HEK293 (cell line): ENCODE measurements around the gene BTBD17.

Experiments used
- BCL11A ChIP-seq: fragments of 450-650 bp; formaldehyde crosslinking; IDR thresholded peaks from 2 replicates; pipeline ENCODE4 v1.5.1; 2016; ENCODE audit warnings: low read depth, missing biosample characterization, missing genetic modification characterization
- FEZF1 ChIP-seq: fragments of 450-650 bp; formaldehyde crosslinking; IDR thresholded peaks from 2 replicates; pipeline ENCODE4 v1.5.1; 2016; ENCODE audit warnings: missing biosample characterization, missing genetic modification characterization
- PRDM6 ChIP-seq: fragments of 450-650 bp; formaldehyde crosslinking; IDR thresholded peaks from 2 replicates; pipeline ENCODE4 v1.5.1; 2017; ENCODE audit warnings: missing biosample characterization, missing genetic modification characterization
- REPIN1 ChIP-seq: fragments of 450-650 bp; formaldehyde crosslinking; IDR thresholded peaks from 2 replicates; pipeline ENCODE4 v1.5.1; 2017; ENCODE audit warnings: missing biosample characterization, missing genetic modification characterization, low read depth
- ZBTB20 ChIP-seq: fragments of 450-650 bp; formaldehyde crosslinking; IDR thresholded peaks from 2 replicates; pipeline ENCODE4 v1.5.1; 2016; ENCODE audit warnings: missing biosample characterization, missing genetic modification characterization
- ZFP37 ChIP-seq: fragments of 450-650 bp; formaldehyde crosslinking; IDR thresholded peaks from 2 replicates; pipeline ENCODE4 v1.5.1; 2016; ENCODE audit warnings: missing biosample characterization, missing genetic modification characterization
- ZFP41 ChIP-seq: fragments of 450-650 bp; formaldehyde crosslinking; IDR thresholded peaks from 2 replicates; pipeline ENCODE4 v1.5.1; 2016; ENCODE audit warnings: missing biosample characterization, missing genetic modification characterization, borderline replicate concordance
- ZNF112 ChIP-seq: fragments of 450-650 bp; formaldehyde crosslinking; IDR thresholded peaks from 2 replicates; pipeline ENCODE4 v1.5.0; 2017; ENCODE audit warnings: missing biosample characterization, missing genetic modification characterization
- ZNF132 ChIP-seq: fragments of 450-650 bp; formaldehyde crosslinking; IDR thresholded peaks from 2 replicates; pipeline ENCODE4 v1.5.1; 2017; ENCODE audit warnings: missing biosample characterization, missing genetic modification characterization, borderline replicate concordance
- ZNF174 ChIP-seq: fragments of 450-650 bp; formaldehyde crosslinking; IDR thresholded peaks from 2 replicates; pipeline ENCODE4 v1.5.0; 2017; ENCODE audit warnings: missing biosample characterization, mild to moderate bottlenecking, missing genetic modification characterization
- ZNF354C ChIP-seq: fragments of 450-650 bp; formaldehyde crosslinking; IDR thresholded peaks from 2 replicates; pipeline ENCODE4 v1.5.1; 2016; ENCODE audit warnings: missing biosample characterization, missing genetic modification characterization, low read depth, borderline replicate concordance
- ZNF48 ChIP-seq: fragments of 450-650 bp; formaldehyde crosslinking; IDR thresholded peaks from 2 replicates; pipeline ENCODE4 v1.5.1; 2016; ENCODE audit warnings: missing biosample characterization, missing genetic modification characterization
- ZNF513 ChIP-seq: fragments of 450-650 bp; IDR thresholded peaks from 2 replicates; pipeline ENCODE4 v1.5.1; 2018; ENCODE audit warnings: missing biosample characterization, missing genetic modification characterization
- ZNF549 ChIP-seq: fragments of 450-650 bp; IDR thresholded peaks from 2 replicates; pipeline ENCODE4 v1.5.1; 2018; ENCODE audit warnings: missing biosample characterization, missing genetic modification characterization, mild to moderate bottlenecking, inconsistent platforms, moderate library complexity
- ZNF610 ChIP-seq: fragments of 450-650 bp; formaldehyde crosslinking; IDR thresholded peaks from 2 replicates; pipeline ENCODE4 v1.5.1; 2016; ENCODE audit warnings: missing biosample characterization, missing genetic modification characterization, borderline replicate concordance
- ZNF670 ChIP-seq: fragments of 450-650 bp; formaldehyde crosslinking; IDR thresholded peaks from 2 replicates; pipeline ENCODE4 v1.5.1; 2016; ENCODE audit warnings: missing biosample characterization, missing genetic modification characterization, low read depth
- ZNF704 ChIP-seq: fragments of 450-650 bp; formaldehyde crosslinking; IDR thresholded peaks from 2 replicates; pipeline ENCODE4 v1.5.1; 2016; ENCODE audit warnings: missing biosample characterization, missing genetic modification characterization
- ZNF843 ChIP-seq: fragments of 450-650 bp; formaldehyde crosslinking; IDR thresholded peaks from 2 replicates; pipeline ENCODE4 v1.5.1; 2016; ENCODE audit warnings: missing biosample characterization, missing genetic modification characterization
- TF ChIP-seq, protein P1 (sequence below): fragments of 450-650 bp; formaldehyde crosslinking; IDR thresholded peaks from 2 replicates; pipeline ENCODE4 v1.5.1; 2016; ENCODE audit warnings: missing biosample characterization, missing genetic modification characterization, borderline replicate concordance
- TF ChIP-seq, protein P2 (sequence below): fragments of 450-650 bp; formaldehyde crosslinking; conservative IDR thresholded peaks from 2 replicates; pipeline ENCODE4 v1.5.1; 2016; ENCODE audit warnings: low read depth, missing biosample characterization, missing genetic modification characterization
- TF ChIP-seq, protein P3 (sequence below): fragments of 450-650 bp; formaldehyde crosslinking; IDR thresholded peaks from 2 replicates; pipeline ENCODE4 v1.5.1; 2016; ENCODE audit warnings: missing biosample characterization, missing genetic modification characterization
- TF ChIP-seq, protein P4 (sequence below): fragments of 450-650 bp; formaldehyde crosslinking; IDR thresholded peaks from 2 replicates; pipeline ENCODE4 v1.5.1; 2017; ENCODE audit warnings: missing biosample characterization, missing genetic modification characterization

Gene BTBD17

DNA sequence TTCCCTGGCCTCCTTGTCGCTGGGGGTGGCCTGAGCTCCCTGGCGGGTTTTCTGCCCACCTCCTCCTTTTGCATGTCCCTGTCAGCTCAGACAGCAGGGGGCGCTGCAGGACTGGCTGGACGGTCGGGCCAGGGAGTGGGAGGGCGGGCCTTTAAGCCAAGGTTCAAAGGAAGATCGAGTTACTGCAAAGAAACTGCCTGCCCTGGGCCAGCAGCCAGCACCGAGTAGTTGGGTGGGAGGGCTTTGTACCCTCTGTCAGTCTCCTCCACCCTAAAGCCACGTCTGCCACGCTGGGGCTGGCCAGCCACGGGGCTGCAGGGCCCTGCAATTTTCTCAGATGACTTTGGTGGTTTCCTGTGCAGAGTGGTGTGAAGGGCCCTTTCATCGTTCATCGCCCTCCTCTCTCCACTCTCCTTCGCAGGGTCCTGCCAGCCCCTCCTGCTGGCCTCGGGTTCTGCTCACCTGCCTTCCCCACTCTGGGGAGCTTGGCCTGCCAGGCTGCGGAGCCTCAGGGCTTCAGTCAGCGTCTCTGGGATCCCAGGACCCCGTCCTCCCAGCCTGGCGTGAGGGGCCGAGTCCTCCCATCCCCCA is 17.9 kb upstream of the BTBD17 start (continued):
- TF ChIP-seq, protein P1, sequence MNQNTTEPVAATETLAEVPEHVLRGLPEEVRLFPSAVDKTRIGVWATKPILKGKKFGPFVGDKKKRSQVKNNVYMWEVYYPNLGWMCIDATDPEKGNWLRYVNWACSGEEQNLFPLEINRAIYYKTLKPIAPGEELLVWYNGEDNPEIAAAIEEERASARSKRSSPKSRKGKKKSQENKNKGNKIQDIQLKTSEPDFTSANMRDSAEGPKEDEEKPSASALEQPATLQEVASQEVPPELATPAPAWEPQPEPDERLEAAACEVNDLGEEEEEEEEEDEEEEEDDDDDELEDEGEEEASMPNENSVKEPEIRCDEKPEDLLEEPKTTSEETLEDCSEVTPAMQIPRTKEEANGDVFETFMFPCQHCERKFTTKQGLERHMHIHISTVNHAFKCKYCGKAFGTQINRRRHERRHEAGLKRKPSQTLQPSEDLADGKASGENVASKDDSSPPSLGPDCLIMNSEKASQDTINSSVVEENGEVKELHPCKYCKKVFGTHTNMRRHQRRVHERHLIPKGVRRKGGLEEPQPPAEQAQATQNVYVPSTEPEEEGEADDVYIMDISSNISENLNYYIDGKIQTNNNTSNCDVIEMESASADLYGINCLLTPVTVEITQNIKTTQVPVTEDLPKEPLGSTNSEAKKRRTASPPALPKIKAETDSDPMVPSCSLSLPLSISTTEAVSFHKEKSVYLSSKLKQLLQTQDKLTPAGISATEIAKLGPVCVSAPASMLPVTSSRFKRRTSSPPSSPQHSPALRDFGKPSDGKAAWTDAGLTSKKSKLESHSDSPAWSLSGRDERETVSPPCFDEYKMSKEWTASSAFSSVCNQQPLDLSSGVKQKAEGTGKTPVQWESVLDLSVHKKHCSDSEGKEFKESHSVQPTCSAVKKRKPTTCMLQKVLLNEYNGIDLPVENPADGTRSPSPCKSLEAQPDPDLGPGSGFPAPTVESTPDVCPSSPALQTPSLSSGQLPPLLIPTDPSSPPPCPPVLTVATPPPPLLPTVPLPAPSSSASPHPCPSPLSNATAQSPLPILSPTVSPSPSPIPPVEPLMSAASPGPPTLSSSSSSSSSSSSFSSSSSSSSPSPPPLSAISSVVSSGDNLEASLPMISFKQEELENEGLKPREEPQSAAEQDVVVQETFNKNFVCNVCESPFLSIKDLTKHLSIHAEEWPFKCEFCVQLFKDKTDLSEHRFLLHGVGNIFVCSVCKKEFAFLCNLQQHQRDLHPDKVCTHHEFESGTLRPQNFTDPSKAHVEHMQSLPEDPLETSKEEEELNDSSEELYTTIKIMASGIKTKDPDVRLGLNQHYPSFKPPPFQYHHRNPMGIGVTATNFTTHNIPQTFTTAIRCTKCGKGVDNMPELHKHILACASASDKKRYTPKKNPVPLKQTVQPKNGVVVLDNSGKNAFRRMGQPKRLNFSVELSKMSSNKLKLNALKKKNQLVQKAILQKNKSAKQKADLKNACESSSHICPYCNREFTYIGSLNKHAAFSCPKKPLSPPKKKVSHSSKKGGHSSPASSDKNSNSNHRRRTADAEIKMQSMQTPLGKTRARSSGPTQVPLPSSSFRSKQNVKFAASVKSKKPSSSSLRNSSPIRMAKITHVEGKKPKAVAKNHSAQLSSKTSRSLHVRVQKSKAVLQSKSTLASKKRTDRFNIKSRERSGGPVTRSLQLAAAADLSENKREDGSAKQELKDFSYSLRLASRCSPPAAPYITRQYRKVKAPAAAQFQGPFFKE, result no peak
- TF ChIP-seq ZNF48 (tag by site-specific recombination) (no peak), ZNF132 (no peak), ZNF704 (tag by site-specific recombination) (no peak), ZNF112 (tag by site-specific recombination) (no peak), ZNF670 (no peak), ZFP37 (tag by site-specific recombination) (no peak), PRDM6 (tag by site-specific recombination) (no peak), ZNF549 (no peak), FEZF1 (tag by site-specific recombination) (no peak), ZFP41 (tag by site-specific recombination) (no peak), REPIN1 (tag by site-specific recombination) (no peak), ZBTB20 (tag by site-specific recombination) (no peak), ZNF513 (tag by site-specific recombination) (no peak), ZNF843 (no peak), ZNF174 (tag by site-specific recombination) (no peak), BCL11A (no peak), ZNF610 (tag by site-specific recombination) (no peak), ZNF354C (tag by site-specific recombination) (no peak)
- TF ChIP-seq, protein P2, sequence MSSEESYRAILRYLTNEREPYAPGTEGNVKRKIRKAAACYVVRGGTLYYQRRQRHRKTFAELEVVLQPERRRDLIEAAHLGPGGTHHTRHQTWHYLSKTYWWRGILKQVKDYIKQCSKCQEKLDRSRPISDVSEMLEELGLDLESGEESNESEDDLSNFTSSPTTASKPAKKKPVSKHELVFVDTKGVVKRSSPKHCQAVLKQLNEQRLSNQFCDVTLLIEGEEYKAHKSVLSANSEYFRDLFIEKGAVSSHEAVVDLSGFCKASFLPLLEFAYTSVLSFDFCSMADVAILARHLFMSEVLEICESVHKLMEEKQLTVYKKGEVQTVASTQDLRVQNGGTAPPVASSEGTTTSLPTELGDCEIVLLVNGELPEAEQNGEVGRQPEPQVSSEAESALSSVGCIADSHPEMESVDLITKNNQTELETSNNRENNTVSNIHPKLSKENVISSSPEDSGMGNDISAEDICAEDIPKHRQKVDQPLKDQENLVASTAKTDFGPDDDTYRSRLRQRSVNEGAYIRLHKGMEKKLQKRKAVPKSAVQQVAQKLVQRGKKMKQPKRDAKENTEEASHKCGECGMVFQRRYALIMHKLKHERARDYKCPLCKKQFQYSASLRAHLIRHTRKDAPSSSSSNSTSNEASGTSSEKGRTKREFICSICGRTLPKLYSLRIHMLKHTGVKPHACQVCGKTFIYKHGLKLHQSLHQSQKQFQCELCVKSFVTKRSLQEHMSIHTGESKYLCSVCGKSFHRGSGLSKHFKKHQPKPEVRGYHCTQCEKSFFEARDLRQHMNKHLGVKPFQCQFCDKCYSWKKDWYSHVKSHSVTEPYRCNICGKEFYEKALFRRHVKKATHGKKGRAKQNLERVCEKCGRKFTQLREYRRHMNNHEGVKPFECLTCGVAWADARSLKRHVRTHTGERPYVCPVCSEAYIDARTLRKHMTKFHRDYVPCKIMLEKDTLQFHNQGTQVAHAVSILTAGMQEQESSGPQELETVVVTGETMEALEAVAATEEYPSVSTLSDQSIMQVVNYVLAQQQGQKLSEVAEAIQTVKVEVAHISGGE (tag by site-specific recombination), result no peak
- TF ChIP-seq, protein P3, sequence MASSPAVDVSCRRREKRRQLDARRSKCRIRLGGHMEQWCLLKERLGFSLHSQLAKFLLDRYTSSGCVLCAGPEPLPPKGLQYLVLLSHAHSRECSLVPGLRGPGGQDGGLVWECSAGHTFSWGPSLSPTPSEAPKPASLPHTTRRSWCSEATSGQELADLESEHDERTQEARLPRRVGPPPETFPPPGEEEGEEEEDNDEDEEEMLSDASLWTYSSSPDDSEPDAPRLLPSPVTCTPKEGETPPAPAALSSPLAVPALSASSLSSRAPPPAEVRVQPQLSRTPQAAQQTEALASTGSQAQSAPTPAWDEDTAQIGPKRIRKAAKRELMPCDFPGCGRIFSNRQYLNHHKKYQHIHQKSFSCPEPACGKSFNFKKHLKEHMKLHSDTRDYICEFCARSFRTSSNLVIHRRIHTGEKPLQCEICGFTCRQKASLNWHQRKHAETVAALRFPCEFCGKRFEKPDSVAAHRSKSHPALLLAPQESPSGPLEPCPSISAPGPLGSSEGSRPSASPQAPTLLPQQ (tag by site-specific recombination), result no peak
- TF ChIP-seq, protein P4, sequence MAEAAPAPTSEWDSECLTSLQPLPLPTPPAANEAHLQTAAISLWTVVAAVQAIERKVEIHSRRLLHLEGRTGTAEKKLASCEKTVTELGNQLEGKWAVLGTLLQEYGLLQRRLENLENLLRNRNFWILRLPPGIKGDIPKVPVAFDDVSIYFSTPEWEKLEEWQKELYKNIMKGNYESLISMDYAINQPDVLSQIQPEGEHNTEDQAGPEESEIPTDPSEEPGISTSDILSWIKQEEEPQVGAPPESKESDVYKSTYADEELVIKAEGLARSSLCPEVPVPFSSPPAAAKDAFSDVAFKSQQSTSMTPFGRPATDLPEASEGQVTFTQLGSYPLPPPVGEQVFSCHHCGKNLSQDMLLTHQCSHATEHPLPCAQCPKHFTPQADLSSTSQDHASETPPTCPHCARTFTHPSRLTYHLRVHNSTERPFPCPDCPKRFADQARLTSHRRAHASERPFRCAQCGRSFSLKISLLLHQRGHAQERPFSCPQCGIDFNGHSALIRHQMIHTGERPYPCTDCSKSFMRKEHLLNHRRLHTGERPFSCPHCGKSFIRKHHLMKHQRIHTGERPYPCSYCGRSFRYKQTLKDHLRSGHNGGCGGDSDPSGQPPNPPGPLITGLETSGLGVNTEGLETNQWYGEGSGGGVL (tag by site-specific recombination), result no peak
